ENCODE measurements around the gene OTUD3.
"Not testable (repeated sequence)": the region's sequence is repeated elsewhere in the genome, so short reads cannot be mapped to it uniquely, and the experiment has no call there.

The OTUD3 gene

GRCh38 chr1:19918057-19918456, 35.9 kb downstream of the OTUD3 start:
- DNase-seq (ENCODE audit: low spot score) = peak; percentile 73

GRCh38 chr1:19920132-19920710, 38.0 kb downstream of the OTUD3 start:
- DNase-seq (ENCODE audit: low spot score) = no peak

GRCh38 chr1:19921310-19921709, 39.1 kb downstream of the OTUD3 start:
- DNase-seq (ENCODE audit: low spot score) = no peak

GRCh38 chr1:19922015-19922688, 40.0 kb downstream of the OTUD3 start:
- no peak for DNase-seq (ENCODE audit: low spot score)

- DNase-seq (ENCODE audit: low spot score) = no peak
Measured at GRCh38 chr1:19923137-19923952, 41.1 kb downstream of the OTUD3 start, which contains the start of gene PLA2G2E. Gene PLA2G2E (minus strand): TSS chr1:19923617. CDS start chr1:19923559, 58 bp downstream.

- no peak for DNase-seq (ENCODE audit: low spot score)
Measured at GRCh38 chr1:19923953-19924346, 41.8 kb downstream of the OTUD3 start.

GRCh38 chr1:19925342-19926070, 43.3 kb downstream of the OTUD3 start:
- peak; percentile 92 for DNase-seq (ENCODE audit: low spot score)

GRCh38 chr1:19926296-19927129, 44.3 kb downstream of the OTUD3 start:
- DNase-seq (ENCODE audit: low spot score) = peak; percentile 86

- not testable (repeated sequence) for DNase-seq (ENCODE audit: low spot score)
Measured at GRCh38 chr1:19927130-19927421, 44.9 kb downstream of the OTUD3 start.

- no peak for DNase-seq (ENCODE audit: low spot score)
Measured at GRCh38 chr1:19932866-19933265, 50.7 kb downstream of the OTUD3 start.

- no peak for DNase-seq (ENCODE audit: low spot score)
Measured at GRCh38 chr1:19934336-19934735, 52.1 kb downstream of the OTUD3 start.

GRCh38 chr1:19936061-19936750, 54.0 kb downstream of the OTUD3 start:
- DNase-seq (ENCODE audit: low spot score) = no peak

GRCh38 chr1:19938472-19938871, 56.3 kb downstream of the OTUD3 start:
- DNase-seq (ENCODE audit: low spot score) = no peak

- DNase-seq (ENCODE audit: low spot score) = no peak
Measured at GRCh38 chr1:19940486-19941205, 58.5 kb downstream of the OTUD3 start.

- DNase-seq (ENCODE audit: low spot score) = no peak
Measured at GRCh38 chr1:19941206-19941568, 59.0 kb downstream of the OTUD3 start.

GRCh38 chr1:19942088-19942487, 59.9 kb downstream of the OTUD3 start:
- DNase-seq (ENCODE audit: low spot score) = no peak

GRCh38 chr1:19942657-19943056, 60.5 kb downstream of the OTUD3 start:
- DNase-seq (ENCODE audit: low spot score) = no peak

GRCh38 chr1:19945914-19946313, 63.7 kb downstream of the OTUD3 start:
- no peak for DNase-seq (ENCODE audit: low spot score)

GRCh38 chr1:19946331-19946751, 64.1 kb downstream of the OTUD3 start:
- DNase-seq (ENCODE audit: low spot score) = no peak

GRCh38 chr1:19946971-19947370, 64.8 kb downstream of the OTUD3 start:
- no peak for DNase-seq (ENCODE audit: low spot score)

Measured in kidney tubule cell (primary cell).